Stomach (tissue), 4 donors: Measurements from ENCODE around the gene CRYBG1.

ENCODE experiments used
- CTCF ChIP-seq, 7 experiments: fragments of 450-650 bp in 4 of 7; fragments of 200-600 bp in 3 of 7; sonication (generic) in 3 of 7; IDR thresholded peaks; one replicate each; pipeline ENCODE4 v1.5.1; 2016 to 2019; ENCODE audit warnings: antibody characterized with exemption in 7 of 7, control low read depth in 2 of 7, mild to moderate bottlenecking in 1 of 7
- EP300 ChIP-seq: sonication (generic); formaldehyde crosslinking; IDR thresholded peaks from one replicate; pipeline ENCODE4 v1.6.1; 2017; ENCODE audit warnings: antibody characterized with exemption
- POLR2AphosphoS5 ChIP-seq, 3 donors: sonication (generic); formaldehyde crosslinking; IDR thresholded peaks; one replicate each; pipeline ENCODE4 v1.6.1; 2016; ENCODE audit warnings: antibody characterized with exemption in 3 of 3

- TF ChIP-seq CTCF (IDR thresholded peaks at IDR 0.05), result no peak
- TF ChIP-seq EP300, result no peak
- TF ChIP-seq POLR2AphosphoS5 (IDR thresholded peaks at IDR 0.05), result no peak
Measured at GRCh38 chr6:106458021-106458986, 97.8 kb downstream of the CRYBG1 start.
